Peyer's patch (tissue), 4 donors: Measurements from ENCODE around the gene TRIP6. TPM values are rescaled to one million over a fixed set of nuclear protein-coding genes. Genes with fewer than 3 reads are reported as not detected.
"Not testable (repeated sequence)": the region's sequence is repeated elsewhere in the genome, so short reads cannot be mapped to it uniquely, and the experiment has no call there.

Experiments
- DNase-seq, 3 donors: peaks; one replicate each; pipeline ENCODE4 v3.0.0-alpha.2; 2017 to 2019
- H3K27ac ChIP-seq, 4 donors: fragments of 200-600 bp; sonication (generic); one replicate each; pipeline ENCODE4 v1.5.1; 2016 to 2019
- H3K27me3 ChIP-seq, 2 donors: fragments of 200-600 bp; sonication (generic); one replicate each; pipeline ENCODE4 v1.5.1; 2019
- H3K36me3 ChIP-seq, 3 donors: fragments of 200-600 bp; sonication (generic); one replicate each; pipeline ENCODE4 v1.5.1; 2016 to 2019
- H3K4me1 ChIP-seq, 4 donors: fragments of 200-600 bp; sonication (generic); one replicate each; pipeline ENCODE4 v1.5.1; 2016 to 2019
- H3K4me3 ChIP-seq, 4 donors: fragments of 200-600 bp; sonication (generic); 1 replicate in 3 of 4; 2 replicates in 1 of 4; pipeline ENCODE4 v1.5.1; 2016 to 2019; ENCODE audit warnings: mild to moderate bottlenecking in 1 of 4
- H3K9me3 ChIP-seq, 4 donors: fragments of 200-600 bp; sonication (generic); one replicate each; pipeline ENCODE4 v1.5.1; 2016 to 2019; ENCODE audit warnings: mild to moderate bottlenecking in 1 of 4
- CTCF ChIP-seq, 6 experiments: fragments of 450-650 bp in 4 of 6; fragments of 200-600 bp in 2 of 6; sonication (generic) in 1 of 6; IDR thresholded peaks; one replicate each; pipeline ENCODE4 v1.5.1; 2017 to 2019; ENCODE audit warnings: antibody characterized with exemption in 6 of 6, mild to moderate bottlenecking in 3 of 6, moderate library complexity in 1 of 6
- POLR2A ChIP-seq, 2 donors: fragments of 450-650 bp; IDR thresholded peaks; one replicate each; pipeline ENCODE4 v1.5.1; 2017; ENCODE audit warnings: antibody characterized with exemption in 2 of 2, mild to moderate bottlenecking in 2 of 2, moderate library complexity in 2 of 2
- total RNA-seq, 4 donors: library from RNA; depleted of rRNA; stranded (reverse); fragments of >200 nt; gene quantifications; one replicate each; pipeline ENCODE4 v1.1.0, GENCODE V29; 2016

The TRIP6 gene
- total RNA-seq, 4 donors from 2014 or later: 8.8 to 22.3 (median 15.4) TPM

- H3K4me1 ChIP-seq: peaks cover 0 to 6% (median 2%) of the 10 kb centered on the region in 4 donors
- TF ChIP-seq CTCF (IDR thresholded peaks at IDR 0.05): no peak
- TF ChIP-seq POLR2A (IDR thresholded peaks at IDR 0.05): no peak
- H3K4me3 ChIP-seq: no peak overlapping the region
- H3K36me3 ChIP-seq: no peaks in the 10 kb centered on the region
- DNase-seq: no peak
- no peaks in the 10 kb centered on the region for H3K9me3 ChIP-seq
- no peaks in the 10 kb centered on the region for H3K27me3 ChIP-seq
- H3K27ac ChIP-seq: no peak overlapping the region
Observed at GRCh38 chr7:100908512-100908911, 41.3 kb downstream of the TRIP6 start.

- not testable (repeated sequence) for H3K9me3 ChIP-seq, H3K36me3 ChIP-seq, H3K4me3 ChIP-seq, H3K27me3 ChIP-seq
- H3K27ac ChIP-seq: peak overlapping the region in 3 of 4 donors; percentile 27 to 89 (median 84)
- TF ChIP-seq POLR2A (IDR thresholded peaks at IDR 0.05): peak in 1 of 2 donors; percentile 46
- peaks cover 0 to 12% (median 2%) of the 10 kb centered on the region in 4 donors for H3K4me1 ChIP-seq
- DNase-seq: peak in 1 of 3 donors; percentile 78
Observed at GRCh38 chr7:100910443-100910842, 43.3 kb downstream of the TRIP6 start.

- H3K9me3 ChIP-seq: no peaks in the 10 kb centered on the region
- H3K4me3 ChIP-seq: no peak overlapping the region
- no peaks in the 10 kb centered on the region for H3K27me3 ChIP-seq
- peaks cover 0 to 17% (median 2%) of the 10 kb centered on the region in 4 donors for H3K4me1 ChIP-seq
- no peaks in the 10 kb centered on the region for H3K36me3 ChIP-seq
- DNase-seq: no peak
- no peak for TF ChIP-seq POLR2A (IDR thresholded peaks at IDR 0.05)
- TF ChIP-seq CTCF (IDR thresholded peaks at IDR 0.05): no peak
- peak overlapping the region in 3 of 4 donors; percentile 27 to 89 (median 84) for H3K27ac ChIP-seq
Observed at GRCh38 chr7:100911484-100911883, 44.3 kb downstream of the TRIP6 start.

- Histone ChIP-seq H3K27ac (peak overlapping the region in 3 of 4 donors; percentile 40 to 89 (median 75)), H3K36me3 (no peaks in the 10 kb centered on the region), H3K9me3 (no peaks in the 10 kb centered on the region), H3K4me3 (no peak overlapping the region), H3K27me3 (no peaks in the 10 kb centered on the region), H3K4me1 (peaks cover 0 to 17% (median 2%) of the 10 kb centered on the region in 4 donors)
- DNase-seq: peak in 2 of 3 donors; percentile 85 to 90
- TF ChIP-seq POLR2A (IDR thresholded peaks at IDR 0.05) (no peak), CTCF (IDR thresholded peaks at IDR 0.05) (no peak)
Observed at GRCh38 chr7:100914208-100914878, 47.2 kb downstream of the TRIP6 start.

GRCh38 chr7:100914879-100915447 is 47.8 kb downstream of the TRIP6 start:
- H3K36me3 ChIP-seq: no peaks in the 10 kb centered on the region
- H3K4me3 ChIP-seq: no peak overlapping the region
- no peaks in the 10 kb centered on the region for H3K27me3 ChIP-seq
- DNase-seq: peak in 1 of 3 donors; percentile 70
- peaks cover 0 to 17% (median 1%) of the 10 kb centered on the region in 4 donors for H3K4me1 ChIP-seq
- TF ChIP-seq POLR2A (IDR thresholded peaks at IDR 0.05) (no peak), CTCF (IDR thresholded peaks at IDR 0.05) (no peak)
- H3K27ac ChIP-seq: peak overlapping the region in 3 of 4 donors; percentile 40 to 67 (median 50)
- H3K9me3 ChIP-seq: no peaks in the 10 kb centered on the region

GRCh38 chr7:100919335-100919734 is 52.1 kb downstream of the TRIP6 start:
- H3K36me3 ChIP-seq, H3K9me3 ChIP-seq, H3K27ac ChIP-seq, DNase-seq, H3K27me3 ChIP-seq, H3K4me3 ChIP-seq: not testable (repeated sequence)
- H3K4me1 ChIP-seq: peaks cover 0 to 11% (median 0%) of the 10 kb centered on the region in 4 donors

- not testable (repeated sequence) for H3K27me3 ChIP-seq, H3K36me3 ChIP-seq, H3K9me3 ChIP-seq, H3K4me1 ChIP-seq, H3K27ac ChIP-seq, DNase-seq, H3K4me3 ChIP-seq
Observed at GRCh38 chr7:100919779-100920437, 52.7 kb downstream of the TRIP6 start.
